Measurements from ENCODE around the gene TSPAN11.

DNA sequence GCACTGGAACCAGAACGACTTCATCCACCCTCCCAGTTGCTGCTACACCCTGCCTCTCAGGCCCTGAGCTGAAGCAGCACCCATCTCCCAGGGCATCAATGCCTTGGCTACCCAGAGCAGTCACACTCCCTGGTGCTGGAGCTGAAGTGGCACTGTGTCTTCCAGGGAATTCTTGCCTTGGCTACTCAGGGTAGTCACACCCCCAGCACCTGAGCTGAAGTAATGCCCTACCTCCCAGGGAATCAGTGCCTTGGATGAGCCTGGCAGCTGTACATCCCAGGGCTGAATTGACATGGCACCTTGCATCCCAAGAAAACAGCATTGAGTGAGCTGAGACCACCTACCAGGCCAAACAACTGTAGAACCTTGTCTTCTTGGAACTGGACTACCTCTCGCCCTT is 41.2 kb upstream of the TSPAN11 start:
- no peak for TF ChIP-seq EZH2 (IDR thresholded peaks at IDR 0.05; ENCODE audit: low read depth, unreplicated experiment)
- TF ChIP-seq POLR2AphosphoS5 (IDR thresholded peaks at IDR 0.05; ENCODE audit: low read depth): no peak
- TF ChIP-seq, protein P1, sequence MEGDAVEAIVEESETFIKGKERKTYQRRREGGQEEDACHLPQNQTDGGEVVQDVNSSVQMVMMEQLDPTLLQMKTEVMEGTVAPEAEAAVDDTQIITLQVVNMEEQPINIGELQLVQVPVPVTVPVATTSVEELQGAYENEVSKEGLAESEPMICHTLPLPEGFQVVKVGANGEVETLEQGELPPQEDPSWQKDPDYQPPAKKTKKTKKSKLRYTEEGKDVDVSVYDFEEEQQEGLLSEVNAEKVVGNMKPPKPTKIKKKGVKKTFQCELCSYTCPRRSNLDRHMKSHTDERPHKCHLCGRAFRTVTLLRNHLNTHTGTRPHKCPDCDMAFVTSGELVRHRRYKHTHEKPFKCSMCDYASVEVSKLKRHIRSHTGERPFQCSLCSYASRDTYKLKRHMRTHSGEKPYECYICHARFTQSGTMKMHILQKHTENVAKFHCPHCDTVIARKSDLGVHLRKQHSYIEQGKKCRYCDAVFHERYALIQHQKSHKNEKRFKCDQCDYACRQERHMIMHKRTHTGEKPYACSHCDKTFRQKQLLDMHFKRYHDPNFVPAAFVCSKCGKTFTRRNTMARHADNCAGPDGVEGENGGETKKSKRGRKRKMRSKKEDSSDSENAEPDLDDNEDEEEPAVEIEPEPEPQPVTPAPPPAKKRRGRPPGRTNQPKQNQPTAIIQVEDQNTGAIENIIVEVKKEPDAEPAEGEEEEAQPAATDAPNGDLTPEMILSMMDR (conservative IDR thresholded peaks at IDR 0.05; ENCODE audit: low read depth in 2 of 2): no peak
- no peak for TF ChIP-seq EZH2phosphoT487 (IDR thresholded peaks at IDR 0.05; ENCODE audit: unreplicated experiment)

Data from GM23338 (cell line).